SU-DHL-6 (cell line): ENCODE measurements around the gene DUS1L.

Source experiments
- H2AFZ ChIP-seq: fragments of 200-600 bp; sonication (generic); 2 replicates; pipeline ENCODE4 v1.6.1; 2014; ENCODE audit warnings: low read depth, mild to moderate bottlenecking, moderate library complexity, mixed read lengths, antibody characterized with exemption, low read length; ENCODE audit not compliant: severe bottlenecking
- H3F3A ChIP-seq: fragments of 200-600 bp; shearing (Covaris generic); 2 replicates; pipeline ENCODE4 v1.6.0; 2016; ENCODE audit warnings: antibody characterized with exemption, mild to moderate bottlenecking; ENCODE audit not compliant: insufficient read depth
- H3K27ac ChIP-seq: fragments of 200-600 bp; sonication (generic); 2 replicates; pipeline ENCODE4 v1.5.1; 2016; ENCODE audit warnings: low read depth, mild to moderate bottlenecking, low read length, moderate library complexity, mixed read lengths
- H3K27me3 ChIP-seq: fragments of 200-600 bp; sonication (generic), shearing (Covaris generic); 2 replicates; pipeline ENCODE4 v1.6.0; 2014; ENCODE audit warnings: mild to moderate bottlenecking, low read length
- H3K36me3 ChIP-seq: fragments of 200-600 bp; sonication (generic); 2 replicates; pipeline ENCODE4 v1.6.1; 2014; ENCODE audit warnings: mild to moderate bottlenecking, low read length, mixed read lengths
- H3K4me2 ChIP-seq: fragments of 300-600, 200-600 bp; shearing (Covaris generic), sonication (generic); 2 replicates; pipeline ENCODE4 v1.6.0; 2014; ENCODE audit warnings: low read length, low read depth, mild to moderate bottlenecking; ENCODE audit not compliant: poor library complexity, severe bottlenecking
- H3K4me3 ChIP-seq: fragments of 200-600 bp; sonication (generic); 2 replicates; pipeline ENCODE4 v1.5.1; 2014; ENCODE audit warnings: antibody characterized with exemption, low read length, mild to moderate bottlenecking, mixed read lengths; ENCODE audit not compliant: insufficient read depth, poor library complexity, severe bottlenecking
- H3K79me2 ChIP-seq: fragments of 200-600 bp; sonication (generic); 2 replicates; pipeline ENCODE4 v1.6.1; 2014; ENCODE audit warnings: mild to moderate bottlenecking, low read length, moderate library complexity; ENCODE audit not compliant: insufficient read depth
- H3K9ac ChIP-seq: fragments of 200-600 bp; sonication (generic); 2 replicates; pipeline ENCODE4 v1.7.0; 2014; ENCODE audit warnings: mild to moderate bottlenecking, low read length
- H3K9me2 ChIP-seq: fragments of 200-600 bp; sonication (generic); replicated peaks from 2 replicates; pipeline ENCODE4 v1.6.1; 2014; ENCODE audit warnings: low read length; ENCODE audit not compliant: insufficient read depth
- H3K9me3 ChIP-seq: fragments of 200-600 bp; sonication (generic); 2 replicates; pipeline ENCODE4 v1.6.1; 2014; ENCODE audit warnings: low read length, mixed read lengths; ENCODE audit not compliant: insufficient read depth
- H4K20me1 ChIP-seq: fragments of 200-600 bp; sonication (generic); 2 replicates; pipeline ENCODE4 v1.6.1; 2014; ENCODE audit warnings: low read depth, mild to moderate bottlenecking, antibody characterized with exemption, low read length, moderate library complexity, mixed read lengths
- EZH2phosphoT487 ChIP-seq: fragments of 200-600 bp; sonication (generic), shearing (Covaris generic); conservative IDR thresholded peaks from 2 replicates; pipeline ENCODE4 v1.6.1; 2018; ENCODE audit warnings: mild to moderate bottlenecking, antibody characterized with exemption, low read length, moderate library complexity, mixed read lengths
- TF ChIP-seq, protein P1 (sequence below): fragments of 200-600 bp; sonication (generic); IDR thresholded peaks from one replicate; pipeline ENCODE4 v1.5.1; 2017; ENCODE audit warnings: antibody characterized with exemption, mild to moderate bottlenecking, low read length, moderate library complexity; ENCODE audit not compliant: insufficient read depth, poor library complexity, severe bottlenecking

Gene DUS1L

DNA sequence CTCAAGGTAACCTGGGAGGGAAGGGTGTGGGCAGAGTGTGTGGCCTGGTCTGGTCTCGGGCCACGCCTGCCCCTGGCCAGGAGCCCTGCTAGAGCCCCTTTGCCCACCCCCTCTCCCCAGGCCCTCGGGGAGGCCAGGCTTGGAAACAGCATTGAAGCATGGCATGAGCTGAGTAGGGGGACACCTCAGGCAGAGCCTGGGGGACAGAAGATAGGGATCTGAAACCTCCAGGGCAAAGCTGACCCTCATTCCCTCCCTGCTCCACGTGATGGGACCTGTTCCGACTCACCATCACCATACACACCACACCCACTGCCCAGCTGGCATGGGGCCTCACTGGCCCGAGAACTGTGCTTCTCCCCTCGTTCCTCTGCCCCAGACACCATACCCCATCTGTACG, 16.5 kb downstream of the DUS1L start:
- no peak for TF ChIP-seq EZH2phosphoT487
- TF ChIP-seq, protein P1, sequence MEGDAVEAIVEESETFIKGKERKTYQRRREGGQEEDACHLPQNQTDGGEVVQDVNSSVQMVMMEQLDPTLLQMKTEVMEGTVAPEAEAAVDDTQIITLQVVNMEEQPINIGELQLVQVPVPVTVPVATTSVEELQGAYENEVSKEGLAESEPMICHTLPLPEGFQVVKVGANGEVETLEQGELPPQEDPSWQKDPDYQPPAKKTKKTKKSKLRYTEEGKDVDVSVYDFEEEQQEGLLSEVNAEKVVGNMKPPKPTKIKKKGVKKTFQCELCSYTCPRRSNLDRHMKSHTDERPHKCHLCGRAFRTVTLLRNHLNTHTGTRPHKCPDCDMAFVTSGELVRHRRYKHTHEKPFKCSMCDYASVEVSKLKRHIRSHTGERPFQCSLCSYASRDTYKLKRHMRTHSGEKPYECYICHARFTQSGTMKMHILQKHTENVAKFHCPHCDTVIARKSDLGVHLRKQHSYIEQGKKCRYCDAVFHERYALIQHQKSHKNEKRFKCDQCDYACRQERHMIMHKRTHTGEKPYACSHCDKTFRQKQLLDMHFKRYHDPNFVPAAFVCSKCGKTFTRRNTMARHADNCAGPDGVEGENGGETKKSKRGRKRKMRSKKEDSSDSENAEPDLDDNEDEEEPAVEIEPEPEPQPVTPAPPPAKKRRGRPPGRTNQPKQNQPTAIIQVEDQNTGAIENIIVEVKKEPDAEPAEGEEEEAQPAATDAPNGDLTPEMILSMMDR: no peak
- H3K4me3 ChIP-seq: no peak overlapping the region
- no peaks in the 10 kb centered on the region for H3F3A ChIP-seq
- H3K36me3 ChIP-seq: no peaks in the 10 kb centered on the region
- no peak overlapping the region for H3K9ac ChIP-seq
- H4K20me1 ChIP-seq: no peaks in the 10 kb centered on the region
- no peak overlapping the region for H3K27ac ChIP-seq
- H3K27me3 ChIP-seq: no peaks in the 10 kb centered on the region
- no peak overlapping the region for H2AFZ ChIP-seq
- no peaks in the 10 kb centered on the region for H3K9me2 ChIP-seq
- no peaks in the 10 kb centered on the region for H3K9me3 ChIP-seq
- peaks cover 10% of the 10 kb centered on the region for H3K79me2 ChIP-seq
- H3K4me2 ChIP-seq: no peak overlapping the region

DNA sequence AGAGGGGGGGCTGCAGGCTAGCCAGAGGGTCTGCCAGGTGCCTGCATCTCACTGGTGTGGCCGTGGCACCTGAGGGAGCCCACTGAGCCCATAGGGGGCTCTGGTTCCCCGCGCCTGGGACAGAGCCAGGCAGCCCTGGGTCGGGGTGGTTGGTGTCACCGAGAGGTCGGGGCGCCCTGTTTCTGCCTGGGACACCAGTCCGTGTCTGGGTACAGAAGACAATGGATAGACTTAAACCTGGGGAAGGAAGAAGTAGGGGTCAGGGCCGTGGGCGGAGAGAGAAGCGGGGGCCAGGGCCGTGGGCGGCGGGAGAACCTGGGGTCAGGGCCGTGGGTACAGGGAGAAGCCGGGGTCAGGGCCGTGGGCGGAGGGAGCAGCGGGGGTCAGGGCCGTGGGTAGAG, 17.0 kb downstream of the DUS1L start:
- no peaks in the 10 kb centered on the region for H3K9me3 ChIP-seq
- no peak overlapping the region for H2AFZ ChIP-seq
- H3K4me2 ChIP-seq: no peak overlapping the region
- no peak overlapping the region for H3K27ac ChIP-seq
- H3K9ac ChIP-seq: no peak overlapping the region
- no peak overlapping the region for H3K4me3 ChIP-seq
- no peaks in the 10 kb centered on the region for H3K36me3 ChIP-seq
- H3K9me2 ChIP-seq: no peaks in the 10 kb centered on the region
- H3F3A ChIP-seq: no peaks in the 10 kb centered on the region
- TF ChIP-seq EZH2phosphoT487: no peak
- TF ChIP-seq, protein P1: no peak
- H4K20me1 ChIP-seq: no peaks in the 10 kb centered on the region
- H3K27me3 ChIP-seq: no peaks in the 10 kb centered on the region
- H3K79me2 ChIP-seq: peaks cover 10% of the 10 kb centered on the region

DNA sequence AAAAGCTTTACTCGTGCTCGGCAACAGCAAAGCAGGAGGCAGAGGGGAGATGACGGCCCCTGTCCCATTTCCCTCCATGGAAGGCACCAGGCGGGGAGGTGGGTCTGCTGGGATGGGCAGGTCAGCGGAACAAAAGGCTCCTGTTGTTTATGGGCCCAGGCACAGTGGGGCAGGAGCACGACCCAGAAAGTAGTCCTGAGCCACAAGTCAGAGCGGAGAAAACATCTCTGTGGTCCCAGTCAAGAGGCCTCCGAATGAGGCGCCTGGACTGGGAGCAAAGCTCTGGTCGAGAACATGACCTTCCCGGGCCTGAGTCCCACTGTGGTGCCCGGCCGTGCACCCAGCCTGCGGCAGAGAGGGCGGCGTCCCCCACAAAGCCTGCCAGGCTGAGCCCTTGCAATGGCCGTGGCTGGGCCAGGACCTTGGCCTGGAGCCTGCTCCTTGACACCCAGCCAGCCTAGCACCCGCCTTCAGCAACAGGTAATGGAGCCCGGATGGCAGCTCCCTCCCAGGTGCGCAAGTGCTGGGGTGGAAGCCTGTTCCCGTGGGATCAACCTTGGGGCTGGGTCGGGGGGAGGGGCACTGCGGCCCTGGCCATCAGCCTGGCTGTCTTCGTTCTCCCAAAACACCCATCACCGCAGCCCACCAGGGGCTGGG, 17.6 kb downstream of the DUS1L start:
- no peak overlapping the region for H3K9ac ChIP-seq
- H3K9me3 ChIP-seq: no peaks in the 10 kb centered on the region
- no peak overlapping the region for H3K4me2 ChIP-seq
- H3K27ac ChIP-seq: no peak overlapping the region
- H3F3A ChIP-seq: no peaks in the 10 kb centered on the region
- H3K36me3 ChIP-seq: no peaks in the 10 kb centered on the region
- no peaks in the 10 kb centered on the region for H4K20me1 ChIP-seq
- no peak overlapping the region for H2AFZ ChIP-seq
- H3K27me3 ChIP-seq: no peaks in the 10 kb centered on the region
- H3K79me2 ChIP-seq: peaks cover 10% of the 10 kb centered on the region
- H3K9me2 ChIP-seq: no peaks in the 10 kb centered on the region
- no peak overlapping the region for H3K4me3 ChIP-seq
- TF ChIP-seq EZH2phosphoT487: no peak
- TF ChIP-seq, protein P1: no peak
